GM19238 (cell line): Measurements from ENCODE around the gene MGAT5B.
A peak's percentile ranks its signal among the peaks of the same experiment; 100 is the strongest.

Source experiments
- DNase-seq: peaks from one replicate; pipeline ENCODE4 v3.0.0; 2011; ENCODE audit warnings: low spot score; ENCODE audit not compliant: insufficient read length

The MGAT5B gene

GRCh38 chr17:76947309-76947708 lies 79.1 kb downstream of the MGAT5B start:
- DNase-seq = no peak

- DNase-seq = no peak
Observed at GRCh38 chr17:76947771-76948170, 79.6 kb downstream of the MGAT5B start.

- DNase-seq = no peak
Observed at GRCh38 chr17:76948301-76948700, 80.1 kb downstream of the MGAT5B start.

GRCh38 chr17:76948726-76949342 lies 80.6 kb downstream of the MGAT5B start:
- DNase-seq = no peak

GRCh38 chr17:76949913-76950695 lies 81.9 kb downstream of the MGAT5B start:
- DNase-seq = no peak

- no peak for DNase-seq
Observed at GRCh38 chr17:76951375-76951905, 83.2 kb downstream of the MGAT5B start.

GRCh38 chr17:76952402-76952801 lies 84.2 kb downstream of the MGAT5B start:
- DNase-seq = no peak

- DNase-seq = no peak
Observed at GRCh38 chr17:76953066-76953465, 84.9 kb downstream of the MGAT5B start.

- DNase-seq = no peak
Observed at GRCh38 chr17:76953946-76954345, 85.7 kb downstream of the MGAT5B start.

- no peak for DNase-seq
Observed at GRCh38 chr17:76955191-76955590, 87.0 kb downstream of the MGAT5B start.

- DNase-seq = no peak
Observed at GRCh38 chr17:76956846-76957540, 88.8 kb downstream of the MGAT5B start.

- no peak for DNase-seq
Observed at GRCh38 chr17:76957678-76958464, 89.7 kb downstream of the MGAT5B start.

GRCh38 chr17:76958974-76959373 lies 90.8 kb downstream of the MGAT5B start:
- DNase-seq = no peak

GRCh38 chr17:76961869-76962268 lies 93.7 kb downstream of the MGAT5B start:
- no peak for DNase-seq

- DNase-seq = no peak
Observed at GRCh38 chr17:76962858-76963257, 94.7 kb downstream of the MGAT5B start.

- DNase-seq = no peak
Observed at GRCh38 chr17:76966016-76966415, 97.8 kb downstream of the MGAT5B start.

- no peak for DNase-seq
Observed at GRCh38 chr17:76966486-76967181, 98.4 kb downstream of the MGAT5B start.

GRCh38 chr17:76967762-76968161 lies 99.6 kb downstream of the MGAT5B start:
- DNase-seq = no peak

GRCh38 chr17:76968707-76969597 lies 100.7 kb downstream of the MGAT5B start:
- peak; percentile 51 for DNase-seq
